Activated CD8-positive, alpha-beta T cell treated with anti-CD3 and anti-CD28 coated beads for 36 hours (primary cell): ENCODE results near the gene CEP83. TPM values are rescaled to one million over a fixed set of nuclear protein-coding genes. Genes with fewer than 3 reads are reported as not detected.
"Not testable (repeated sequence)": the region's sequence is repeated elsewhere in the genome, so short reads cannot be mapped to it uniquely, and the experiment has no call there.

Source experiments
- ATAC-seq: fragments of 200-7000 bp; cut with Tn5 transposase; one replicate; pipeline ENCODE4 v1.10.0; 2021; ENCODE audit warnings: mild to moderate bottlenecking, moderate library complexity
- CTCF ChIA-PET: fragments of 350-600 bp; sonication (Branson Sonifier 250); formaldehyde crosslinking; loops from one replicate; lab custom pipeline; 2021; ENCODE audit warnings: antibody characterized with exemption; lab: Charles Lee
- POLR2A ChIA-PET: fragments of 350-600 bp; sonication (Branson Sonifier 250); formaldehyde crosslinking; loops from one replicate; lab custom pipeline; 2021; ENCODE audit warnings: antibody characterized with exemption; lab: Charles Lee
- DNase-seq: peaks from one replicate; pipeline ENCODE4 v3.0.0-alpha.2; 2020
- H3K27ac Mint-ChIP-seq: one replicate; pipeline ENCODE4 v1.8.0; 2021; ENCODE audit warnings: mild to moderate bottlenecking, mixed read lengths
- H3K27me3 Mint-ChIP-seq: one replicate; pipeline ENCODE4 v1.8.0; 2021; ENCODE audit warnings: mixed read lengths
- H3K36me3 Mint-ChIP-seq: one replicate; pipeline ENCODE4 v1.8.0; 2021; ENCODE audit warnings: low read depth, mixed read lengths
- H3K4me1 Mint-ChIP-seq: one replicate; pipeline ENCODE4 v1.8.0; 2021; ENCODE audit warnings: low read depth, mixed read lengths
- H3K4me3 Mint-ChIP-seq: one replicate; pipeline ENCODE4 v1.8.0; 2021; ENCODE audit warnings: mild to moderate bottlenecking, moderate library complexity, mixed read lengths
- H3K9me3 Mint-ChIP-seq: one replicate; pipeline ENCODE4 v1.8.0; 2021; ENCODE audit warnings: mixed read lengths
- CTCF ChIP-seq: fragments of 200-600 bp; IDR thresholded peaks from one replicate; pipeline ENCODE4 v1.8.0; 2022; ENCODE audit warnings: antibody characterized with exemption, mild to moderate bottlenecking
- intact Hi-C: fragments of 100-400 bp; cut with micrococcal nuclease; formaldehyde crosslinking; loops from one replicate; pipeline ENCODE4 v1.10.0; 2022
- total RNA-seq, 2 experiments: library from RNA; stranded (reverse); gene quantifications; one replicate each; pipeline ENCODE4 v1.2.3, GENCODE V29; 2021

The CEP83 gene
- total RNA-seq, 2 experiments from 2014 or later, result 23.5 to 26.5 TPM

GRCh38 chr12:94458877-94459727 is 565 bp downstream of the CEP83 start:
- Mint-ChIP-seq H3K36me3 (peaks cover 35% of the 10 kb centered on the region), H3K4me3 (peak overlapping the region; percentile 87), H3K9me3 (peaks cover 5% of the 10 kb centered on the region), H3K27ac (peak overlapping the region; percentile 92), H3K4me1 (peaks cover 29% of the 10 kb centered on the region), H3K27me3 (peaks cover 2% of the 10 kb centered on the region)
- CTCF ChIA-PET, result interaction anchor here (0.9 to 1.3 kb wide), 5 partner anchors 23 to 310 kb away, joined by 3 to 7 read pairs (median 4); no protein-coding TSS in a partner anchor
- POLR2A ChIA-PET, result interaction anchor here (0.6 to 1.1 kb wide), 5 partner anchors 12 to 310 kb away, joined by 3 to 5 read pairs (median 3); no protein-coding TSS in a partner anchor
- intact Hi-C loops, result loop anchor here (2.0 kb wide), 1 partner anchor 154 kb away; no protein-coding TSS in a partner anchor
- DNase-seq, result peak; percentile 6
- TF ChIP-seq CTCF, result no peak
- ATAC-seq, result no peak

GRCh38 chr12:94457311-94457710 is 2.4 kb downstream of the CEP83 start:
- peaks cover 5% of the 10 kb centered on the region for H3K9me3 Mint-ChIP-seq
- H3K4me1 Mint-ChIP-seq, result peaks cover 36% of the 10 kb centered on the region
- ATAC-seq, result no peak
- intact Hi-C loops, result no loop called here
- H3K36me3 Mint-ChIP-seq, result peaks cover 49% of the 10 kb centered on the region
- DNase-seq, result no peak
- H3K27me3 Mint-ChIP-seq, result no peaks in the 10 kb centered on the region
- no peak for TF ChIP-seq CTCF
- H3K4me3 Mint-ChIP-seq, result peak overlapping the region; percentile 87
- POLR2A ChIA-PET, result no interaction called here
- peak overlapping the region; percentile 70 for H3K27ac Mint-ChIP-seq
- CTCF ChIA-PET, result no interaction called here

GRCh38 chr12:94454318-94454717 is 5.3 kb downstream of the CEP83 start:
- CTCF ChIA-PET, result interaction anchor here (1.1 kb wide), 1 partner anchor 25 kb away, joined by 3 read pairs; no protein-coding TSS in a partner anchor
- H3K27ac Mint-ChIP-seq, intact Hi-C loops, DNase-seq, POLR2A ChIA-PET, H3K4me3 Mint-ChIP-seq, H3K27me3 Mint-ChIP-seq, ATAC-seq, H3K9me3 Mint-ChIP-seq: not testable (repeated sequence)
- Mint-ChIP-seq H3K4me1 (peaks cover 44% of the 10 kb centered on the region), H3K36me3 (peaks cover 66% of the 10 kb centered on the region)

- intact Hi-C loops, result no loop called here
- no peaks in the 10 kb centered on the region for H3K27me3 Mint-ChIP-seq
These were observed 14.0 kb downstream of the CEP83 start for GRCh38 chr12:94445662-94446061.

GRCh38 chr12:94437303-94437702 is 22.4 kb downstream of the CEP83 start:
- ChIA-PET POLR2A (no interaction called here), CTCF (no interaction called here)
- Mint-ChIP-seq H3K27ac (no peak overlapping the region), H3K36me3 (peaks cover 44% of the 10 kb centered on the region), H3K9me3 (peaks cover 16% of the 10 kb centered on the region), H3K27me3 (no peaks in the 10 kb centered on the region), H3K4me3 (no peak overlapping the region), H3K4me1 (peaks cover 33% of the 10 kb centered on the region)
- no peak for ATAC-seq
- DNase-seq, result no peak
- no peak for TF ChIP-seq CTCF
- intact Hi-C loops, result no loop called here

More at GRCh38 chr12:94445662-94446061, 14.0 kb downstream of the CEP83 start:
- H3K36me3 Mint-ChIP-seq, result peaks cover 46% of the 10 kb centered on the region
- H3K4me3 Mint-ChIP-seq, result no peak overlapping the region
- no peak for DNase-seq
- no peak overlapping the region for H3K27ac Mint-ChIP-seq
- no peak for TF ChIP-seq CTCF
- ChIA-PET POLR2A (interaction anchor here (0.9 kb wide), 1 partner anchor 13 kb away, joined by 3 read pairs; no protein-coding TSS in a partner anchor), CTCF (no interaction called here)
- H3K9me3 Mint-ChIP-seq, result peaks cover 11% of the 10 kb centered on the region
- no peak for ATAC-seq
- H3K4me1 Mint-ChIP-seq, result peaks cover 19% of the 10 kb centered on the region
